ENCODE results near the gene FAM234B.

GRCh38 chr12:12996209-12996608 lies 48.0 kb upstream of the FAM234B start:
- no peak for TF ChIP-seq CTCF (IDR thresholded peaks at IDR 0.05; ENCODE audit: borderline replicate concordance, extremely low read depth, low read length, poor library complexity, severe bottlenecking)
- TF ChIP-seq EZH2 (IDR thresholded peaks at IDR 0.05; ENCODE audit: borderline replicate concordance, low read depth, low read length, severe bottlenecking): no peak
